Endodermal cell (in vitro differentiated cells): ENCODE data around the gene NCK2. TPM values are rescaled to one million over a fixed set of nuclear protein-coding genes. Genes with fewer than 3 reads are reported as not detected.

Source experiments
- DNase-seq: peaks from one replicate; pipeline ENCODE4 v3.0.0-alpha.2; 2017
- H3K27ac ChIP-seq: 2 replicates; pipeline ENCODE4 v1.5.1; 2013; ENCODE audit warnings: mild to moderate bottlenecking, low read depth, low read length, moderate library complexity
- H3K27me3 ChIP-seq: 2 replicates; pipeline ENCODE4 v1.6.1; 2013; ENCODE audit warnings: mild to moderate bottlenecking, low read length, moderate library complexity; ENCODE audit not compliant: insufficient read depth, control insufficient read depth, poor library complexity, severe bottlenecking
- H3K36me3 ChIP-seq: 2 replicates; pipeline ENCODE4 v1.7.0; 2013; ENCODE audit warnings: mild to moderate bottlenecking, low read length, moderate library complexity; ENCODE audit not compliant: control insufficient read depth, insufficient read depth
- H3K4me1 ChIP-seq: one replicate; pipeline ENCODE4 v1.7.0; 2013; ENCODE audit warnings: low read length; ENCODE audit not compliant: control insufficient read depth, insufficient read depth
- H3K4me3 ChIP-seq: 2 replicates; pipeline ENCODE4 v1.5.1; 2013; ENCODE audit warnings: mild to moderate bottlenecking, low read length, moderate library complexity
- H3K9ac ChIP-seq: 2 replicates; pipeline ENCODE4 v1.6.1; 2013; ENCODE audit warnings: mild to moderate bottlenecking, low read length, moderate library complexity; ENCODE audit not compliant: poor library complexity, severe bottlenecking; ENCODE audit errors: extremely low read depth
- H3K9me3 ChIP-seq: 2 replicates; pipeline ENCODE4 v1.6.1; 2013; ENCODE audit warnings: mild to moderate bottlenecking, low read length, moderate library complexity; ENCODE audit not compliant: control insufficient read depth
- H3K27ac Mint-ChIP-seq: 2 replicates; pipeline ENCODE4 v1.8.0; 2020; ENCODE audit warnings: mixed read lengths
- H3K27me3 Mint-ChIP-seq: 2 replicates; pipeline ENCODE4 v1.8.0; 2021; ENCODE audit warnings: mild to moderate bottlenecking, mixed read lengths; ENCODE audit not compliant: insufficient read depth
- H3K36me3 Mint-ChIP-seq: 2 replicates; pipeline ENCODE4 v1.8.0; 2020; ENCODE audit warnings: low read depth, mixed read lengths
- H3K4me1 Mint-ChIP-seq: 2 replicates; pipeline ENCODE4 v1.8.0; 2020; ENCODE audit warnings: mixed read lengths
- H3K4me3 Mint-ChIP-seq: 2 replicates; pipeline ENCODE4 v1.8.0; 2020; ENCODE audit warnings: mild to moderate bottlenecking, moderate library complexity, mixed read lengths
- H3K9me3 Mint-ChIP-seq: 2 replicates; pipeline ENCODE4 v1.8.0; 2020; ENCODE audit warnings: mild to moderate bottlenecking, mixed read lengths
- CTCF ChIP-seq: fragments of 200-600 bp; sonication (generic); conservative IDR thresholded peaks from 2 replicates; pipeline ENCODE4 v1.5.0; 2021; ENCODE audit warnings: antibody characterized with exemption, mild to moderate bottlenecking
- WGBS, 2 experiments: methylation state at CpG; one replicate each; pipeline versions ENCODE4 v1.1.5 to v1.1.7; 2013; ENCODE audit warnings: missing lambda C conversion rate in 2 of 2, mixed read lengths in 1 of 2; ENCODE audit not compliant: insufficient coverage in 1 of 2, insufficient read length in 1 of 2; 5-methylcytosine and 5-hydroxymethylcytosine counted together
- total RNA-seq, 2 donors: library from RNA; stranded (reverse); fragmentation: NEBNext Ultra II Directional in 1 of 2; extraction: Animal tissue kit (Norgen Biotek cat#: 25700) in 1 of 2; gene quantifications; 2 replicates in 1 of 2; 3 replicates in 1 of 2; pipeline ENCODE4 v1.2.1, GENCODE V29; 2021

The NCK2 gene
- total RNA-seq, 2 donors from 2014 or later = 58.9 to 63.8 TPM

GRCh38 chr2:105741617-105742016, 3.1 kb upstream of the NCK2 start:
- Mint-ChIP-seq H3K9me3 (no peaks in the 10 kb centered on the region), H3K36me3 (no peaks in the 10 kb centered on the region), H3K27ac (no peak overlapping the region), H3K27me3 (peaks cover 20% of the 10 kb centered on the region), H3K4me3 (no peak overlapping the region), H3K4me1 (peaks cover 15% of the 10 kb centered on the region)
- TF ChIP-seq CTCF = no peak
- H3K4me1 ChIP-seq = peaks cover 4% of the 10 kb centered on the region
- WGBS, 2 experiments = 95 to 96% methylated on average over 4 of the region's 4 CpGs
- peaks cover 6% of the 10 kb centered on the region for H3K9me3 ChIP-seq
- no peak overlapping the region for H3K27ac ChIP-seq
- no peaks in the 10 kb centered on the region for H3K27me3 ChIP-seq
- H3K4me3 ChIP-seq = no peak overlapping the region
- H3K36me3 ChIP-seq = no peaks in the 10 kb centered on the region
- no peak overlapping the region for H3K9ac ChIP-seq
- DNase-seq = no peak

DNA sequence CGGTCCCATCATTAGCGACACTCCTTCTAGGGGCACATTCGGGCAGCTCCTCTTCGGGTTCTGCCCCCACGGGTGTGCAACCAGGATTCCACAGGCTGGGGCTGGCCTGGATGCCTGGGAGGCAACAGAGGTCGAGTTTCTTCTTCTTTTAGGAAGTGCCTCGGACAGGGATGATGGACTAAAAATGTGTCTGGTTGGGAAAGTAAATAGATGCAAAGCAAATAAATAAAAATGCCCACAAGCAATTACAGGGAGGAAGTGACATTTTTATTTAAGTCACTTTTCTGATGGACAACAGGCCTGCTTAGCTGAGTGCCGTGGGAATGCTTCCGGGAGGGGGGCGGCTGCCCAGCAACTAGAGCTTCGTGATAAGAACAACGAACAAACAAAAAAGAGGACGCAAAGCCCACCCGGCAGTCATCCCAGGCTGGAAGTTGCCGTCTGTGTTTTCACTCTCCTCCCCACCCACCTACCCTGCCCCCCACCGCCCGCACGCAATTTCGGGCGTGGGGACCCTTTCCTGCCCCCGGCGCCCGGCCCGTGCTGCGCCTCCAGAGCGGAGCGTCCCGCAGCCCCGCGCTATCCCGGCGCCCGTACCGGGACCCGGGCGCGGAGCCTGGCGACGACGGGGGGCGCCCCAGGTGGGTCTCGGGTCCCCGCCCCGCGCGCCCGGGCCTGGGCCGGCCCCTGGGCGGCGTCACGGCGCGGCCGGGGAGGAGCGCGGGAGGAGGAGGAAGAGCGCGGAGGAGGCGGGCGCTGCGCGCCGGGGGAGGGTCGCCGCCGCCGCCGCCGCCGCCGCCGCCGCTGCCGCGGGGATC, 412 bp upstream of the NCK2 start:
- Mint-ChIP-seq H3K27ac (peak overlapping the region; percentile 86), H3K4me1 (peaks cover 31% of the 10 kb centered on the region), H3K9me3 (no peaks in the 10 kb centered on the region), H3K27me3 (peaks cover 20% of the 10 kb centered on the region), H3K4me3 (peak overlapping the region; percentile 71), H3K36me3 (peaks cover 3% of the 10 kb centered on the region)
- Histone ChIP-seq H3K36me3 (peaks cover 13% of the 10 kb centered on the region), H3K4me3 (peak overlapping the region; percentile 52), H3K9me3 (peaks cover 6% of the 10 kb centered on the region), H3K27me3 (no peaks in the 10 kb centered on the region), H3K4me1 (peaks cover 10% of the 10 kb centered on the region), H3K27ac (no peak overlapping the region), H3K9ac (peak overlapping the region; percentile 27)
- no peak for TF ChIP-seq CTCF
- 4 to 28% methylated on average over 8 to 75 of the region's 75 CpGs for WGBS, 2 experiments
- DNase-seq = peak; percentile 78

DNA sequence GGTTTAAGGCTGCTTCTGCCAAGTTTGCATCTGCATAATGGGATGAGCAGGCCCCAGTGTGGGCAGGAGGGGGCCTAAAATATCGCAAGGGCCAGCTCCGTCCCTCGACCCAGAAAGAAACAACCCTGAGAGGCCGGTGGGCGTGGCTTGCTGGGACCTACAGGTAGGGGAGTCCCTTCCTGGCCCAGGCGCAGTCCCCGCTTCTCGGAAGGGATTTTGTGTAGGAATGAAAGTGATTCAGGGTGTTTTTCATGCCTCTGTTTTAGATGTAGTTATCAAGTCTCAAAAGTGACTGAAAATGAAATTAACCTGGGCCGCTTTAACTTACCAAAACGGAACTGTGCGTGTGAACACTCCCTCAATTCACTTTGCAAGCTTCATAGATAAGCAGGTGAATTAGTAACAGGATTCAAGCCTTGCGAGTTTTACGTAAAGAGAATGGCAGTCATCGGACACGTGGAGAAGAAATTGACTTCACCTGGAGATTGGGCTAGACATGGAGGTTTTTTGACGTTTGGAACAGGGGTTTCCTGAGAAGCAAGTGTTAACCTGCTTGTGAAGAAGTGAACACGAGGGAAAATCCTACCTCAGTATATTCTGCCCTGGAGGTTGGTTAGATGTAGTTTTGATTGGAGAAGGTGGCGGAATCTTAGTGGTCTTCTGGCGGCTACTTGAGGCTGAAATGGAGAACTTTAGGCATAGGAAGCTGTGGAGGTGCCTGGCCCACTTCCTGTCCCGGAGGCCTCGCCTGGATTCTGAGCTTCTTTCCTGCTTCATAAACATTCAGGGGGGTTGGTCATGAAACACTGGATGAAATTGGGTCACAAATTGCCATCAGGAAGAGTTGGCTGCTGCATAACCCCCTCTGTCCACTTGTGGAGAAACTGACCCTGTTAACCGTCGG, 1.7 kb downstream of the NCK2 start:
- Mint-ChIP-seq H3K27ac (peak overlapping the region; percentile 88), H3K4me3 (peak overlapping the region; percentile 84), H3K9me3 (no peaks in the 10 kb centered on the region), H3K27me3 (peaks cover 13% of the 10 kb centered on the region), H3K36me3 (peaks cover 18% of the 10 kb centered on the region), H3K4me1 (peaks cover 31% of the 10 kb centered on the region)
- Histone ChIP-seq H3K9me3 (peaks cover 6% of the 10 kb centered on the region), H3K4me1 (peaks cover 10% of the 10 kb centered on the region), H3K9ac (peak overlapping the region; percentile 71), H3K4me3 (peak overlapping the region; percentile 94), H3K27me3 (no peaks in the 10 kb centered on the region), H3K36me3 (peaks cover 13% of the 10 kb centered on the region), H3K27ac (no peak overlapping the region)
- 57 to 85% methylated on average over 11 to 23 of the region's 23 CpGs for WGBS, 2 experiments
- DNase-seq = peak; percentile 92
- TF ChIP-seq CTCF = no peak
